Hematopoietic multipotent progenitor cell treated with erythropoietin and hydrocortisone succinate and interleukin-3 and kit ligand, for 4 days (in vitro differentiated cells): ENCODE results near the gene UPK3BL2.
"Not testable (repeated sequence)": the region's sequence is repeated elsewhere in the genome, so short reads cannot be mapped to it uniquely, and the experiment has no call there.

Experiments
- DNase-seq: peaks from one replicate; pipeline ENCODE4 v3.0.0-alpha.2; 2015

UPK3BL2 gene

DNA sequence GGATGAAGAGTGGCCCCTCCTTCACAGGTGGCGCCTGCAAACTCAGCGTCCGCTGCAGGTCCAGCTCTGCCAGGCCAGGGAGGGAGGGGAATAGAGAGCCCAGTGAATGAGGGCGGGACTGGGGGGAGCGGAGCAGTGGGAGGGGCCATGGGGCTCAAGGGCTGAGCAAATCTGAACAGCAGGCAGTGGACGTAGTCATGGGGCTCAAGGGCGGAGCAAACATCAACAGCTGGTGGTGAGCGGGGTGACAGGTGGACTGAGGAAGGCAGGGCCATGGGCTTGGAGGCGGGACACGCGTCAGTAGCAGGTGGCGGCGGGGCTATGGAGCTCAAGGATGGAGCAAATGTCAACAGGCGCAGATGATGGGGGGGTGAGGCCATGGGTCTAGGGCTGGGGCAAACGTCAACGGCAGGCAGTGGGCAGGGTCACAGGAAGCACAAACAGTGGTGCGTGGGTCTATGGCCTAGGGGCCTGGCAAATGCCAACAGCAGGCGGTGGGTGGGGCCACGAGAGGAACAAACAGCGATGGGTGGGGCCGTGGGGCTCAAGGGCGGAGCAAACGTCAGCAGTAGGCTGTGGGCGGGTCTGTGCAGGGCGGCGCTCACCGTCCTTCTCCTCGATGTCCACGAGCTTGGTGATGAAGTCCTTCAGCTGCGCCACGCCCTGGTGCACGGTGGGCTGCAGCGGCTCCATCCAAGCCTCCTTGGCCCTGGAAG, 50.1 kb downstream of the UPK3BL2 start:
- peak; percentile 20 for DNase-seq

DNA sequence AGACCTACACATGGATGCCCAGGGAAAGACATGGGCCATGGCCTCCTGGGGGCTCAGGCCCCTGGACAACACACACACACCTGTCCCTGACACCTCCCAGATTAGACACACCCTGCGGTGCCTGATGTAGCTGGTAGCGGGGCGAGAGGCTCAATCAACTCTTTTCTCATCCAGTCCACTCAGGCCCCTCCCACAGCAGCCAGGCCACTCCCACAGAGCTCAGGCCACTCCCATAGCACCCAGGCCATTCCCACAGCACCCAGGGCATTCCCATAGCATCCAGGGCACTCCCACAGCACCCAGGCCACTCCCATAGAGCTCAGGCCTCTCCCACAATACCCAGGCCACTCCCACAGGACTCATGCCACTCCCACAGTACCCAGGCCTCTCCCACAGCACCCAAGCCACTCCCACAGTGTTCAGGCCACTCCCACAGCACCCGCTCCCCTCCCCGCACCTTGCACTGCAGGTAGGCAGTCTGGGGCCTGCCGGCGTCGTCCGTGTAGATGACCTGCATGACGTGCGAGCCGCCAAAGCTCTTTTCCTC, 52.9 kb downstream of the UPK3BL2 start:
- not testable (repeated sequence) for DNase-seq
